GM10266 (cell line): ENCODE data around the gene KIAA0930.

Source experiments
- DNase-seq: peaks from one replicate; pipeline ENCODE4 v3.0.0; 2012; ENCODE audit errors: extremely low spot score
- TF ChIP-seq, protein P1 (sequence below): IDR thresholded peaks from 2 replicates; pipeline ENCODE4 v1.5.1; 2012; ENCODE audit warnings: mild to moderate bottlenecking, low read depth; ENCODE audit not compliant: control insufficient read depth, insufficient read depth; ENCODE audit errors: missing control alignments

KIAA0930 gene

DNA sequence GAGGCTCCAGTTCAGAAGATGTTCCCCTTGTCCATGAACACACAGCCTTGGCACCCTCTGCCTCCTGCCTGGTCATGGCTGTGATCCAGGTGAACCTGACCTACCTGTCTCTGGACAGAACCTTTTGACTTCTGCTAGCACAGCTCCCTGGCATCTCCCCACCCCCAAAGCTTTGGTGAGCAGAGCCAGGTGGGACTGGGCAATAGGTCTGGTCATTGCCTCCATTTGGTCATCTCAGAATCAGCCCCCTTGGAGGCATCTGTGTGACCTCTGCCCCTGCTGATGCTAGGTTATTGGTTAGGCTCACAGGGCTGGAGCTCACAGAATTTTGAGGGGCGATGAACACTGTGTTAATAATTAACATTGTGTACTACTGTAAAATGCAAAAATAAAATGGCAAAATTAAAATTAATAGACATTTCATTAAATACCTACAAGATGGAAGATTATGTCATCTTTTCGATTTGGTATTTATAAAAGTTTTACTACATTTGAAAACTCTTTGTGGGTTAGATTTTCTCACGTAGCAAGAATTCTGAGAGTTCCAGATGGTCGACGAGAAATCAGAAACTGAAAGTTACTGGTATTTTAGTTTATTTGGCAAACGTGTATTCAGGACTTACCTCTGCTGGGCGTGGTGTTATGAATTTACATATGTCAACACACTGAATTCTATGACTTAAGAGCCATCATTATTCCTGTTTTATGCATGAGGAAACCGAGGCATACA lies 8.3 kb upstream of the KIAA0930 start:
- TF ChIP-seq, protein P1, sequence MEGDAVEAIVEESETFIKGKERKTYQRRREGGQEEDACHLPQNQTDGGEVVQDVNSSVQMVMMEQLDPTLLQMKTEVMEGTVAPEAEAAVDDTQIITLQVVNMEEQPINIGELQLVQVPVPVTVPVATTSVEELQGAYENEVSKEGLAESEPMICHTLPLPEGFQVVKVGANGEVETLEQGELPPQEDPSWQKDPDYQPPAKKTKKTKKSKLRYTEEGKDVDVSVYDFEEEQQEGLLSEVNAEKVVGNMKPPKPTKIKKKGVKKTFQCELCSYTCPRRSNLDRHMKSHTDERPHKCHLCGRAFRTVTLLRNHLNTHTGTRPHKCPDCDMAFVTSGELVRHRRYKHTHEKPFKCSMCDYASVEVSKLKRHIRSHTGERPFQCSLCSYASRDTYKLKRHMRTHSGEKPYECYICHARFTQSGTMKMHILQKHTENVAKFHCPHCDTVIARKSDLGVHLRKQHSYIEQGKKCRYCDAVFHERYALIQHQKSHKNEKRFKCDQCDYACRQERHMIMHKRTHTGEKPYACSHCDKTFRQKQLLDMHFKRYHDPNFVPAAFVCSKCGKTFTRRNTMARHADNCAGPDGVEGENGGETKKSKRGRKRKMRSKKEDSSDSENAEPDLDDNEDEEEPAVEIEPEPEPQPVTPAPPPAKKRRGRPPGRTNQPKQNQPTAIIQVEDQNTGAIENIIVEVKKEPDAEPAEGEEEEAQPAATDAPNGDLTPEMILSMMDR: no peak
- peak; percentile 72 for DNase-seq

DNA sequence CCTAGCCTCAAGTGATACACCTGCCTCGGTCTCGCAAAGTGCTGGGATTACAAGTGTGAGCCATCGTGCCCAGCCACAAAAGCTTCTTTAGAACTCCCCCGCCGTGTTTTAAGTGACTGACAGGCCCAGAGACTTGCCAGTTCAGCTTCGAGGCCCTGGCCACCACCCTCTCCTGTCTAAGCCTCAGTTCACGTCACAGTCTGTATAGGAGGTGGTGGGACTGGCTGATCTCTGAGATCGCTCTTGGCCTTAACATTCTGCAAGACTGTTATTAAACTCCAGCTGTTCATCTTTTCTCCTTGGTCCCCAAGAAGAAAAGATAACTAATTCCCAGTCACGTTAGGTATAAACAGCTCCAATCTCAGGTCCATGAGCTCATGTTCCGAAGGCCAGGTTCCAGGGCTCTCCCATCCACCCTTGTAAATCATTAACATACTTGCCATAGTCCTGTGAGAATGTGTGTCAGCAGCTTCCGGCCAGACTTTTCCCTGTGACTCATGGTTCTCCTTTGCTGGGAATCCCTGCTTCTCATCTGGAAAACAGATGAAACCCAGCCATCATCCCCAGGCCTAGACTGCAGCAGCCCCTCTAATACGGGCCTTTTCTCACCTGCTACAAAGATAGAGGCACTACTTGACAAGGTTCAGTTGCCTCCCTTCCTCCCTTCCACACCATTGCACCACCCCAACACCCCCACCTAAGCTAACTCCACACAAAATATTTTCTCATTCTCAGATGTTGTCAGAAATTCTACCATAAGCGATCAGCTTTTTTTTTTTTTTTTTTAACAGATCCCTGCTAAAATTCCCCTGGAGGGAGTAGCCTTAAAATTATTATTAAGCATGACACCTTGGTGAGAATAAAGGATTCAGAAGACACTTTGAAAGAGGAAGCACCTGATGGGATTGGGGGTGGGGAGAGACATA lies 5.6 kb upstream of the KIAA0930 start:
- no peak for DNase-seq
- TF ChIP-seq, protein P1: no peak

- TF ChIP-seq, protein P1: no peak
- DNase-seq: no peak
These were observed 4.2 kb upstream of the KIAA0930 start for GRCh38 chr22:45244916-45245315.

- no peak for DNase-seq
- TF ChIP-seq, protein P1: peak; percentile 5
These were observed 2.1 kb upstream of the KIAA0930 start for GRCh38 chr22:45242778-45243191.

- DNase-seq: no peak
- TF ChIP-seq, protein P1: no peak
These were observed 437 bp downstream of the KIAA0930 start for GRCh38 chr22:45240104-45240809.

GRCh38 chr22:45239681-45240051 lies 1.0 kb downstream of the KIAA0930 start:
- TF ChIP-seq, protein P1: no peak
- no peak for DNase-seq
